Left lung (tissue), 10 donors: ENCODE results near the gene TMEM175. TPM values are rescaled to one million over a fixed set of nuclear protein-coding genes. Genes with fewer than 3 reads are reported as not detected.
A peak's percentile ranks its signal among the peaks of the same experiment; 100 is the strongest.

Experiments
- ATAC-seq: fragments of 200-7000 bp; cut with Tn5 transposase; one replicate; pipeline ENCODE4 v1.9.1; 2020; ENCODE audit warnings: moderate library complexity
- DNase-seq, 4 donors: peaks; one replicate each; pipeline ENCODE4 v3.0.0-alpha.2; 2013 to 2020
- H3K27ac ChIP-seq, 2 donors: fragments of 200-600 bp; sonication (generic) in 1 of 2; one replicate each; pipeline versions ENCODE4 v1.5.0 to v1.8.0; 2020 to 2021
- H3K27me3 ChIP-seq, 2 donors: fragments of 200-600 bp; sonication (generic) in 1 of 2; one replicate each; pipeline versions ENCODE4 v1.5.0 to v1.8.0; 2020 to 2021
- H3K36me3 ChIP-seq, 2 donors: fragments of 200-600 bp; sonication (generic) in 1 of 2; one replicate each; pipeline versions ENCODE4 v1.5.0 to v1.8.0; 2020 to 2021
- H3K4me1 ChIP-seq, 2 donors: fragments of 200-600 bp; one replicate each; pipeline ENCODE4 v1.8.0; 2021
- H3K4me3 ChIP-seq, 2 donors: fragments of 200-600 bp; sonication (generic) in 1 of 2; one replicate each; pipeline versions ENCODE4 v1.5.0 to v1.8.0; 2020 to 2021; ENCODE audit warnings: mild to moderate bottlenecking in 1 of 2
- H3K9me3 ChIP-seq, 2 donors: fragments of 200-600 bp; sonication (generic) in 1 of 2; one replicate each; pipeline versions ENCODE4 v1.5.0 to v1.8.0; 2020 to 2021
- intact Hi-C, 2 donors: fragments of 100-400 bp; cut with DNase I; formaldehyde crosslinking; loops; one replicate each; pipeline versions ENCODE4 v1.11.2 to v1.14.2; 2022
- polyA plus RNA-seq, 6 donors: library from polyadenylated mRNA; unstranded; fragments of 120-200 nt; gene quantifications; one replicate each; pipeline ENCODE4 v1.2.1, GENCODE V29; 2013; ENCODE audit not compliant: insufficient read length in 6 of 6
- total RNA-seq, 2 donors: library from RNA; stranded (reverse); fragmentation: NEBNext Ultra II Directional; extraction: Animal tissue kit (Norgen Biotek cat#: 25700); gene quantifications; one replicate each; pipeline ENCODE4 v1.2.1, GENCODE V29; 2021
- TF ChIP-seq, protein P1 (sequence below), 2 donors: fragments of 200-600 bp; sonication (generic) in 1 of 2; IDR thresholded peaks; one replicate each; pipeline versions ENCODE4 v1.5.0 to v1.8.0; 2021; ENCODE audit warnings: antibody characterized with exemption in 2 of 2
- donor health status: DM: no; HTN: yes; CAD: no.
- donor health status: DM: no; HTN: no; CAD: no.

Gene TMEM175
- total and polyA plus RNA-seq, 8 donors = 24.4 to 38.7 (median 27.6) TPM

DNA sequence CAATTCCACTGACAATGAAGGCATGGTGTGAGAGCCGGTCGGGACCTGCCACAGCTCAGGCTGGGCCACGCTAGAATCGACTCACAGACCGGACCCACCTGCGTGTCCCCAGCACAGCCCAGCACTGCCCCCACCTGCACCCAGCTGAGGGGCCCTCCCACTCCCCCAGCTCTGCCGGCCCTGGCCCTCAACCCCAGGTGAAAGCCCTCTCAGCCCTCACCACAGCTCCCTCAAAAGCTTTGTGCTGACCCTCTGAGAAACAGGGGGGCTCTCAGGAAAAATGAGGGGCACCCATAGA is 25.2 kb upstream of the TMEM175 start:
- Histone ChIP-seq H3K36me3 (peaks cover 0 to 86% of the 10 kb centered on the region in 2 donors), H3K4me3 (no peak overlapping the region), H3K27me3 (no peaks in the 10 kb centered on the region), H3K9me3 (no peaks in the 10 kb centered on the region), H3K27ac (peak overlapping the region in 1 of 2 donors; percentile 51), H3K4me1 (peaks cover 0 to 15% of the 10 kb centered on the region in 2 donors)
- ATAC-seq (no peak), DNase-seq (peak in 1 of 4 donors; percentile 54)
- TF ChIP-seq, protein P1, sequence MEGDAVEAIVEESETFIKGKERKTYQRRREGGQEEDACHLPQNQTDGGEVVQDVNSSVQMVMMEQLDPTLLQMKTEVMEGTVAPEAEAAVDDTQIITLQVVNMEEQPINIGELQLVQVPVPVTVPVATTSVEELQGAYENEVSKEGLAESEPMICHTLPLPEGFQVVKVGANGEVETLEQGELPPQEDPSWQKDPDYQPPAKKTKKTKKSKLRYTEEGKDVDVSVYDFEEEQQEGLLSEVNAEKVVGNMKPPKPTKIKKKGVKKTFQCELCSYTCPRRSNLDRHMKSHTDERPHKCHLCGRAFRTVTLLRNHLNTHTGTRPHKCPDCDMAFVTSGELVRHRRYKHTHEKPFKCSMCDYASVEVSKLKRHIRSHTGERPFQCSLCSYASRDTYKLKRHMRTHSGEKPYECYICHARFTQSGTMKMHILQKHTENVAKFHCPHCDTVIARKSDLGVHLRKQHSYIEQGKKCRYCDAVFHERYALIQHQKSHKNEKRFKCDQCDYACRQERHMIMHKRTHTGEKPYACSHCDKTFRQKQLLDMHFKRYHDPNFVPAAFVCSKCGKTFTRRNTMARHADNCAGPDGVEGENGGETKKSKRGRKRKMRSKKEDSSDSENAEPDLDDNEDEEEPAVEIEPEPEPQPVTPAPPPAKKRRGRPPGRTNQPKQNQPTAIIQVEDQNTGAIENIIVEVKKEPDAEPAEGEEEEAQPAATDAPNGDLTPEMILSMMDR (IDR thresholded peaks at IDR 0.05) = no peak
- intact Hi-C loops = no loop called here

DNA sequence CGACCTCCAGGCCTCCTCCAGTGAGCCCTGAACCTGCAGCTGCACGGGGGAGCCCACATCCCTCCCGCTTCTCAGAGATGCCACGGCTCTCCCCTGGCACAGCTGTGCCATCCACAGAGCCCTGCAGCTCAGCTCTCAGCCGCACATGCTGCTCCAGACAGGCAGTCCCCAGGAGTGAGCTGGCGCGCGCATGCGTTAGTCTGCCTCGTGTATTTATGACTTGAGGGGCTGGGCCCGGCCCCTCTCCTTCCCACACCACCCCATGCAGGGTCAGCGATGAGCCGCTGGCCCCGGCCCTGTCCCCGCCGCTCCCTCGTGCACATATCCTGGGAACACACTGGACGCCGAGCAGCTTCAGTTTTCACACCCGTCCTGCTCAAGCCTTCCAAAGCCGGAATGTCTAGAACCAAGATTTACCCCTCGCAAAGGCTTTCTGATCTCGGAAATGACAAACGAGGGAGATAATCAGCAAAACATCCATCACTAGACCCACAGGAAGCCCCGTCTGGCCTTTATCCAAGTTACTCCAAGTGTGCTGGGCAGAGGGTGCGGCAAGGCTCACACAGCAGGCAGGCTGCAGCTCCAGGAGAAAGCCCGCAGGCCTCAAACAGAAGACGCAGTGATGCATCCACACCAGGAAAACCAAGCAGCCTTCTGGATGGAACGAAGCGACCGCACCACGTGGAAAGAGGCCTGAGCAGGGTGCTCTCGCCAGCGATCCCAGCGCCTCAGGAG is 24.4 kb upstream of the TMEM175 start:
- H3K27me3 ChIP-seq = no peaks in the 10 kb centered on the region
- intact Hi-C loops = no loop called here
- H3K27ac ChIP-seq = peak overlapping the region in 1 of 2 donors; percentile 51
- H3K36me3 ChIP-seq = peaks cover 0 to 86% of the 10 kb centered on the region in 2 donors
- peaks cover 0 to 15% of the 10 kb centered on the region in 2 donors for H3K4me1 ChIP-seq
- H3K4me3 ChIP-seq = no peak overlapping the region
- no peaks in the 10 kb centered on the region for H3K9me3 ChIP-seq
- DNase-seq = peak in 1 of 4 donors; percentile 71
- ATAC-seq = no peak
- TF ChIP-seq, protein P1 (IDR thresholded peaks at IDR 0.05) = no peak

DNA sequence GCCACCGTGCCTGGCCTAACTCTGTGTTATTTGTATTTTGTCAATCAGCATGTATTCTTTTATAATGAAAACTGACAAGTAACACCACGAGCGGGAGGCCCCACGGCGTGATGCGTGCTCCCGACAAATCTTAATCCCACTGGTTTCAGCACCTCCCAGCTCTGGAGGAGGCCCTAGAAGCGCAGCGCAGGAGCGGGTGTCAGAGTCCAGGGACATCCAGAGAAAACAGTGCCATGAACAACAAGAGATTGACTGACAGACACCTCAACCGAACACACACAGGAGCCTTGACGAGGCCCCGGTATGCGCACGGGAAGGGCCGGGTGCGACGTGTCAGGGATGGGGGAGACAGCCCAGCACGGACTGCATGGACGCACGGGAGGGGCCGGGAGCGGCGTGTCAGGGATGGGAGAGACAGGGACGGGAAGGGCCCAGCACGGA is 23.1 kb upstream of the TMEM175 start:
- Histone ChIP-seq H3K9me3 (no peaks in the 10 kb centered on the region), H3K27me3 (no peaks in the 10 kb centered on the region), H3K36me3 (peaks cover 0 to 77% of the 10 kb centered on the region in 2 donors), H3K4me1 (peaks cover 0 to 20% of the 10 kb centered on the region in 2 donors), H3K4me3 (no peak overlapping the region), H3K27ac (no peak overlapping the region)
- ATAC-seq (no peak), DNase-seq (peak in 1 of 4 donors; percentile 66)
- TF ChIP-seq, protein P1 (IDR thresholded peaks at IDR 0.05) = no peak
- intact Hi-C loops = no loop called here

DNA sequence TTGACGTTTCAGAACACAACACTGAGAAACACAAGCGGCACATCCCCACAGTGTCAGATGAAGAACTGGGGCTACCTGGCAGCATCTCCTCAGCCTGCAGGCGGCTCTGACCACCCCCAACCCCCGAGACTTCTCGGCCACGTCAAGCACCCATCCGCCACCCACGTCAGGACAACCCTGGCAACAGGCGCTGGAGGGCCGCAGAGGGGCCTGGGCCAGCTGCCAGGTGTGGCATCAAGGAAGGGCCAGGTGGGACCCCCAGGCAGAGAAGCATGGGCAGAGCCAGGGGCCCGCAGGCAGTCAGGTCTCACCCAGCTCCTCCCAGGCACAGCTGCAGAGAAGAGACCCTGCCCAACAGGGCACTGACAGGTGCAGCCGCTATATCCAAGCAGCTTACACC is 22.4 kb upstream of the TMEM175 start:
- peaks cover 0 to 20% of the 10 kb centered on the region in 2 donors for H3K4me1 ChIP-seq
- no peaks in the 10 kb centered on the region for H3K27me3 ChIP-seq
- no peak overlapping the region for H3K4me3 ChIP-seq
- peak in 1 of 4 donors; percentile 64 for DNase-seq
- H3K36me3 ChIP-seq = peaks cover 0 to 71% of the 10 kb centered on the region in 2 donors
- TF ChIP-seq, protein P1 (IDR thresholded peaks at IDR 0.05) = no peak
- no peak for ATAC-seq
- intact Hi-C loops = no loop called here
- H3K27ac ChIP-seq = no peak overlapping the region
- no peaks in the 10 kb centered on the region for H3K9me3 ChIP-seq

DNA sequence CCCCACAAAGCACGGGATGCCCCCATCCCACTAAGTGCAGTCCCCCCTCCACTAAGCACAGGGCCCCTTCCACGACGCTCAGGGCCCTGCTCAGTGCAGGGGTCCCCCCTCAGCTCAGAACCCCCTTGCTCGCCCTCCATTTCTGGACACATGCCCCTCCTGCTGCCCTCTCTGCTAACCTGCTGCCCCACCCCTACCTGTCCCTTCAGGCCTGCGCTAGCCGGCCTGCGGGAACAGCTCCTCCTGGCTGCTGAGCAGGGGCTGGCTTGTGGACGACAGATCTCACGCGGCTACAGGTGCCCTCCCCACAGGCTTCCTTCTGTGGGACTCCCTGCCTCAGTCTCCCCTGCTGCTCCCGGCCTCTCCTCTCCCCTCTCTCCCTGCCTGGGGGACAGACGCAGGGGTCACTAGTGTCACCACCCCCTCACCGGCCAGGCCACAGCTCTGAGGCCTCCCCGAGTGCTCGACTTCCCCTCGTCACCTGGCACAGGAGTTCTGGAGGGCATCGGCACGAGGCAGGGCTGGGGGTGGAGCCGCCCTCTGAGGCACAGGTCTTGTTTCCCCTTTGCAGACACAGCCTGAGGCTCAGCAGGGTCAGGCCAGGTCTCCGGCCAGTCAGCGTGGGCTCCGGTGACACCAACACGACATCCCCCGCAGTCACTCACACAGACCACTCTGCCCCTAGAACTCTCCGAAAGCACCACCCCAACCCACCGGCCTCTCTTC is 21.7 kb upstream of the TMEM175 start:
- DNase-seq = peak in 1 of 4 donors; percentile 75
- Histone ChIP-seq H3K4me1 (peaks cover 0 to 26% of the 10 kb centered on the region in 2 donors), H3K27ac (no peak overlapping the region), H3K9me3 (no peaks in the 10 kb centered on the region), H3K27me3 (no peaks in the 10 kb centered on the region), H3K4me3 (no peak overlapping the region), H3K36me3 (peaks cover 0 to 67% of the 10 kb centered on the region in 2 donors)
- no peak for ATAC-seq
- intact Hi-C loops = no loop called here
- TF ChIP-seq, protein P1 (IDR thresholded peaks at IDR 0.05) = no peak
